ENCODE measurements around the gene TTC34.

TTC34 gene

GRCh38 chr1:2604156-2604843, 197.2 kb downstream of the TTC34 start:
- no peak for DNase-seq
- no peak for TF ChIP-seq GATA1 (IDR thresholded peaks at IDR 0.05; ENCODE audit: low read depth, low read length)
- no peak for TF ChIP-seq POLR2A (IDR thresholded peaks at IDR 0.05; ENCODE audit: low read length)

GRCh38 chr1:2603521-2604155, 197.9 kb downstream of the TTC34 start:
- DNase-seq, result no peak
- TF ChIP-seq POLR2A (IDR thresholded peaks at IDR 0.05; ENCODE audit: low read length) (no peak), GATA1 (IDR thresholded peaks at IDR 0.05; ENCODE audit: low read depth, low read length) (no peak)

- no peak for TF ChIP-seq POLR2A (IDR thresholded peaks at IDR 0.05; ENCODE audit: low read length)
- TF ChIP-seq GATA1 (IDR thresholded peaks at IDR 0.05; ENCODE audit: low read depth, low read length), result no peak
- no peak for DNase-seq
Observed at GRCh38 chr1:2602866-2603520, 198.5 kb downstream of the TTC34 start.

GRCh38 chr1:2602311-2602835, 199.1 kb downstream of the TTC34 start:
- TF ChIP-seq POLR2A (IDR thresholded peaks at IDR 0.05; ENCODE audit: low read length), result no peak
- no peak for TF ChIP-seq GATA1 (IDR thresholded peaks at IDR 0.05; ENCODE audit: low read depth, low read length)
- DNase-seq, result no peak

- DNase-seq, result no peak
- TF ChIP-seq GATA1 (IDR thresholded peaks at IDR 0.05; ENCODE audit: low read depth, low read length), result no peak
- no peak for TF ChIP-seq POLR2A (IDR thresholded peaks at IDR 0.05; ENCODE audit: low read length)
Observed at GRCh38 chr1:2601721-2602303, 199.7 kb downstream of the TTC34 start.

GRCh38 chr1:2598329-2598931, 203.1 kb downstream of the TTC34 start:
- TF ChIP-seq GATA1 (IDR thresholded peaks at IDR 0.05; ENCODE audit: low read depth, low read length) (no peak), POLR2A (IDR thresholded peaks at IDR 0.05; ENCODE audit: low read length) (no peak)
- no peak for DNase-seq

GRCh38 chr1:2597441-2598328, 203.8 kb downstream of the TTC34 start:
- TF ChIP-seq POLR2A (IDR thresholded peaks at IDR 0.05; ENCODE audit: low read length) (no peak), GATA1 (IDR thresholded peaks at IDR 0.05; ENCODE audit: low read depth, low read length) (no peak)
- no peak for DNase-seq

- no peak for DNase-seq
- no peak for TF ChIP-seq POLR2A (IDR thresholded peaks at IDR 0.05; ENCODE audit: low read length)
- TF ChIP-seq GATA1 (IDR thresholded peaks at IDR 0.05; ENCODE audit: low read depth, low read length), result no peak
Observed at GRCh38 chr1:2596530-2597333, 204.8 kb downstream of the TTC34 start.

GRCh38 chr1:2595812-2596529, 205.5 kb downstream of the TTC34 start:
- no peak for TF ChIP-seq POLR2A (IDR thresholded peaks at IDR 0.05; ENCODE audit: low read length)
- TF ChIP-seq GATA1 (IDR thresholded peaks at IDR 0.05; ENCODE audit: low read depth, low read length), result no peak
- no peak for DNase-seq

- TF ChIP-seq GATA1 (IDR thresholded peaks at IDR 0.05; ENCODE audit: low read depth, low read length), result no peak
- no peak for TF ChIP-seq POLR2A (IDR thresholded peaks at IDR 0.05; ENCODE audit: low read length)
Observed at GRCh38 chr1:2595261-2595811, 206.2 kb downstream of the TTC34 start.

GRCh38 chr1:2594641-2595131, 206.8 kb downstream of the TTC34 start:
- no peak for TF ChIP-seq GATA1 (IDR thresholded peaks at IDR 0.05; ENCODE audit: low read depth, low read length)
- TF ChIP-seq POLR2A (IDR thresholded peaks at IDR 0.05; ENCODE audit: low read length), result no peak
- DNase-seq, result no peak

More at GRCh38 chr1:2595261-2595811, 206.2 kb downstream of the TTC34 start:
- no peak for DNase-seq
